AG09319 (cell line): ENCODE measurements around the gene HLA-DRB1.

Source experiments
- DNase-seq: peaks from one replicate; pipeline ENCODE4 v3.0.0-alpha.2; 2010; ENCODE audit warnings: low read depth; ENCODE audit errors: extremely low read depth
- CTCF ChIP-seq: IDR thresholded peaks from 2 replicates; pipeline ENCODE4 v1.5.1; 2011; ENCODE audit warnings: low read depth, mild to moderate bottlenecking, inconsistent platforms, low read length, moderate library complexity

The HLA-DRB1 gene

DNA sequence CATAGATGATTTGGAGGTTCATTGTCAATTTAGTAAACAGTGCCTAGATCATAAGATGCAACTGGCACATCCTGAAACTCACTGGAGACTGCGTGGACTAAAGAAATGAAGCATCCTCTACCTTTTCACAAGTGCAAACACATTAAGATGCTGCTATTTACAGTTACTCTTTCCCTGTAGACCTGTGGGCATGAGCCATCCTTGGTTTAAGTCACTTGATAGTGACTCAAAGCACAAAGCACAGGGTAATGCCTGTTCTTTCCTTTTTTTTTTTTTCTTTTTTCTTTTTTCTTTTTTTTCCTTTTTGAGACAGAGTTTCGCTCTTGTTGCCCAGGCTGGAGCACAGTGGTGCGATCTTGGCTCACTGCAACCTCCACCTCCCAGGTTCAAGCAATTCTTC lies 37.6 kb upstream of the HLA-DRB1 start:
- no peak for TF ChIP-seq CTCF
- no peak for DNase-seq

DNA sequence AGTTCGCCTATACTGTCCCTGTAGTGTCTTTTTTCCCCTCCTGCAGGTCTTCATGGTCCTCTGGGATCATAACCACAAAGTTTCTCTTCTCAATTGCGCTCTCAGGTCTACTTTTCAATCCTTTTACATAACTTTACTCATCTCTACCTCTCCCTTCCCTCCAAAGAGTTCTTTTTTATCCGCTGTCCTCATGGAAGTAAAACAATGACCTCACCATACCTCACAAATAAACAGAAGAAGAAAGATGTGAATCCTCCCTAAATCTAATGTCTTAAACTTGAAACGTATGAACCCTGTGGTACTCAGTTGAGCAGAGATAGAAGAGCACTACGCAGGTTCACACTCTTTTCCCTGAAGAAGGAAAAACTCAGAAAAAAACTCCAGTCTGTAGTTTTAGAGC lies 35.5 kb upstream of the HLA-DRB1 start:
- no peak for DNase-seq
- TF ChIP-seq CTCF, result no peak

DNA sequence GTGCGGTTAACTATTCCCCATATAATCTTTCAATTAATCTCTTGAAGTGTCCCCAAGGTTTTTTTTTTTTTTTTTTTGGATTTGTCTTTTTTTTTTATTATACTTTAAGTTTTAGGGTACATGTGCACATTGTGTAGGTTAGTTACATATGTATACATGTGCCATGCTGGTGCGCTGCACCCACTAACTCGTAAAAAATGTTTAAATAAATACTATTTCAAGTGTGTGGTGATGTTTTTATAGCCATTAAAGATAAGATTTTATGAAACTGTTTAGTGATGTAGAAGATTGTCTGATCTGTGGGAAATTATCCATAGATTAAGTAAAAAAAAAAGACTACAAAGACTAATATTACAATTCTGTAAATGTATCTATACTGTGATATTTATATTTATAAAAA lies 34.9 kb upstream of the HLA-DRB1 start:
- no peak for DNase-seq
- TF ChIP-seq CTCF, result no peak

- no peak for DNase-seq
- TF ChIP-seq CTCF, result no peak
Observed at GRCh38 chr6:32623693-32624092, 34.0 kb upstream of the HLA-DRB1 start.

DNA sequence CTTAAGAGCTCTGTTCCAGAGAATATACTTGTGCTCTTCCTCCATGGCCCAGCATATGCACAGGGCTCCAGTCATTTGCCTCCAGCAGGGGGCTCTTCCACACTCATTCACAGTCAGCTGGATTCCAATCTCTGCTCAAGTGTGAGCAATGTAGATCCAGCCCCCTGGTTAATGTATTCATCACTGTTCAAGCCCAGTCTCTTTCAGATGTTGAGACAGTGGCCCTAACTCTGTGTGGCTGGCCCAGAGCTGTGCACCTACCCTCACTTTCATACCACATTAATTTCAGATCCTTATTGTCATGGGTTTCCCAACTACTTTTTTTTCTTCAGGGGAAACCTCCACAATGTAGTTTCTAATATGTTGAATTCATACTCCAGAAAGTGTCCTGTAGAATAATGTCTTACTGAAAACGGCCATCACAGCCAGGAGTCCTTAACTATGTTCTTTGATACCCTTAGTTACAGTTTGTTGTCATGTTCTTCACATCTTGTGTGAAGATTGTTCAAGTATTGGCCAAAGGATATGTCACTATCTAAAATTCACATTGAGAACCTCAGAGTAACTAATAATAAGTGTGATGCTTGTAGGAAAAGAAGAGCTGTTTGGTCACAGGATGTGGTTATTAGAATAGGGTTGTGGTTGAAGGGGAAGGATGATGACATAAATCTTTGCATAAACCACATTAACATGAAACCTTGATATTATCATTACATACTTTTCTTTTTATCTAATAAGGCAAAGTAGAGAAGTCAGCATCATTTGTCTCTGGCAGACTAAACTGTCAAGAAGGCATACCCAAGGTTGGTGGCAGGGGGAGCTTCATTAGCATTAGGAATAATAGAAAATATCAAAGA lies 33.1 kb upstream of the HLA-DRB1 start:
- TF ChIP-seq CTCF, result peak; percentile 42
- no peak for DNase-seq

DNA sequence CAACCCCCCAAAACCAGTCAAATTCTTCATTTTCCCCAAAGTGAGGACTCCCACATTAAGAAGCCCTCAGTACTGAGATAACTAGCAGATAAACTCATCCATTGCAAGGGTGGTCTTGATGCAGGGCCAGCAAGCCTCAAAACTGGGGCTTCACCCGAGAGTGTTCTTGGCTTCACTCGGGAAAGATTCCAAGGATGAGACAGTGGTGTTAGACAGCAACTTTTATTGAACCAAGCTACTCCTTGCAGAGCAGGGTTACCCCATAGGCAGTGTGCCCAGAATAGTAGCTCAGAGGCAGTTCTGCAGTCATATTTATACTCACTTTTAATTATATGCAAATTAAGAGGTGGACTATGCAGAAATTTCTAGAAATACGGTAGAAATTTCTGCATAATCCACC lies 31.7 kb upstream of the HLA-DRB1 start:
- TF ChIP-seq CTCF, result no peak
- no peak for DNase-seq

DNA sequence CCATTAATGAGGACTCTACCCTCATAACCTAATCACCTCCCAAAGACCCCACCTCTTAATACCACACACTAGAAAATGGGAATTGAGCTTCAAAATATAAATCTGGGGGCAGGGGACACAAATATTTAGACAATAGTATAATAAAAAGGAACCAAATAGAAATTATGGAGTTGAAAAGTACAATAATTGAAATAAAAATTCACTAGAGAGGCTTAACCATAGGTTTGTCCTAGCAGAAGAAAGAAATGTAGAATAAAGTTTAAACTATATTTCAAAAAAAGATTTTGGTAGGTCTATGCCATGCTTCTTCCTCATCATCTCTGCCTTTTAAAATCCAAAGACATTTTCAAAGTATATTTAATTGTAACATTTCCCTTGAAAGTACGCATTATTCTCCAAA lies 28.1 kb upstream of the HLA-DRB1 start:
- no peak for TF ChIP-seq CTCF
- DNase-seq, result no peak
